NB4 (cell line): Measurements from ENCODE around the gene ASB8.

Source experiments
- DNase-seq: peaks from one replicate; pipeline ENCODE4 v3.0.0; 2010; ENCODE audit warnings: low read depth
- H3K4me3 ChIP-seq: one replicate; pipeline ENCODE4 v1.5.1; 2011; ENCODE audit warnings: mild to moderate bottlenecking, low read depth, low read length, moderate library complexity
- MAX ChIP-seq: IDR thresholded peaks from 2 replicates; pipeline ENCODE4 v1.6.1; 2011; ENCODE audit warnings: low read depth, low read length
- MYC ChIP-seq: IDR thresholded peaks from 2 replicates; pipeline ENCODE4 v1.6.1; 2011; ENCODE audit warnings: low read depth, low read length
- POLR2A ChIP-seq: IDR thresholded peaks from 2 replicates; pipeline ENCODE4 v1.6.1; 2011; ENCODE audit warnings: mild to moderate bottlenecking; ENCODE audit not compliant: insufficient read length; ENCODE audit errors: extremely low read depth
- TF ChIP-seq, protein P1 (sequence below): IDR thresholded peaks from one replicate; pipeline ENCODE4 v1.5.1; 2012; ENCODE audit warnings: low read depth, low read length

Gene ASB8

GRCh38 chr12:48165089-48165981 is 8.0 kb upstream of the ASB8 start:
- DNase-seq: peak; percentile 77

DNA sequence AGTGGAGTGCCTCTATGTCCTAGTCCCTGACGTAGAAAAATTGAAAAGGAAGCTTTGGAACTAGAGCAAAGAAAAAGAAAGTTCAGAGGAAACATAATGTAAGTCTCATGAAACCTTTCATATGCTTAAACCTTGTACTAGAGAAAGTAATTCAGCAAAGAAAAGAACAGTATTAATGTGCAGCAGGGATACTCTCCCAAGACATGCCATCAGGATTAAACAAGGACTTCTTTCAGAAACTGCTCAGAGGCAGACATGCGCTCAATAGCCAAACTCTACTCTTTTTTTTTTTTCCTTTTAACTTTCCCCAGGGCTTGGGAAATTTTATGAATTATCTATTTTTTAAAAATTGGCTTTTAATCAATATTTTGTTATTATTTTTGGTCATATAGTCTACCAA is 7.1 kb upstream of the ASB8 start:
- TF ChIP-seq, protein P1, sequence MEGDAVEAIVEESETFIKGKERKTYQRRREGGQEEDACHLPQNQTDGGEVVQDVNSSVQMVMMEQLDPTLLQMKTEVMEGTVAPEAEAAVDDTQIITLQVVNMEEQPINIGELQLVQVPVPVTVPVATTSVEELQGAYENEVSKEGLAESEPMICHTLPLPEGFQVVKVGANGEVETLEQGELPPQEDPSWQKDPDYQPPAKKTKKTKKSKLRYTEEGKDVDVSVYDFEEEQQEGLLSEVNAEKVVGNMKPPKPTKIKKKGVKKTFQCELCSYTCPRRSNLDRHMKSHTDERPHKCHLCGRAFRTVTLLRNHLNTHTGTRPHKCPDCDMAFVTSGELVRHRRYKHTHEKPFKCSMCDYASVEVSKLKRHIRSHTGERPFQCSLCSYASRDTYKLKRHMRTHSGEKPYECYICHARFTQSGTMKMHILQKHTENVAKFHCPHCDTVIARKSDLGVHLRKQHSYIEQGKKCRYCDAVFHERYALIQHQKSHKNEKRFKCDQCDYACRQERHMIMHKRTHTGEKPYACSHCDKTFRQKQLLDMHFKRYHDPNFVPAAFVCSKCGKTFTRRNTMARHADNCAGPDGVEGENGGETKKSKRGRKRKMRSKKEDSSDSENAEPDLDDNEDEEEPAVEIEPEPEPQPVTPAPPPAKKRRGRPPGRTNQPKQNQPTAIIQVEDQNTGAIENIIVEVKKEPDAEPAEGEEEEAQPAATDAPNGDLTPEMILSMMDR: no peak
- TF ChIP-seq MAX (no peak), MYC (no peak), POLR2A (no peak)
- H3K4me3 ChIP-seq: no peak overlapping the region
- no peak for DNase-seq

More at GRCh38 chr12:48165089-48165981, 8.0 kb upstream of the ASB8 start:
- TF ChIP-seq, protein P1: peak; percentile 96
- no peak for TF ChIP-seq MAX
- no peak overlapping the region for H3K4me3 ChIP-seq

DNA sequence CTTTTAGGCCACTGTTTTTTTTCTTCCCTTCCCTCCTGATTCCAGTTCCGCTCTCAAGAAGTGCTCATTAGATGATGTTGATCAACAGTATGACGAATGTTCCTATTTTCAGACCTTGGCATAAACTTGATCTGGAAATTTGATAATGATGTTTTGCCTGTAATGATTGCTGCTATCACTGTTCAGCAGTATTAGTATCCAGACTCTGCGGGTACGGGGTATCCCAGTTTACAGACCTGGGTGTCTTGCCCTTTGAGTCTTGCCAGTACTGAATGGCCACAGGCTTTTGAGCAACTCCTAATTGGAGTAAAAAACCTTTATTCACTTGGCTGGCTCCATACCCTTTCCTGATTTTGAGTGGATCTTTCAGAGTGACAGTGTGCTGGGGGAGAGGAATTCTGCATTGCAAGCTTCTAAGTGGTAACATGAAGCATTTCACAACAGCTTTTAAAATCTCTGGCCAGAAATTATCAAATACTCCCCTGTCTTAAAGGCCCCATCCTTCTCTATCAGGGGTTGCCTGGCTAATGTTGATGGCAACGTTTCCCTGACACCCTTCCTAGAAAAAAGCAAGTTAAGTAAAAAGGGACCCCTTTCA is 5.9 kb upstream of the ASB8 start:
- H3K4me3 ChIP-seq: no peak overlapping the region
- no peak for DNase-seq
- TF ChIP-seq, protein P1: no peak
- TF ChIP-seq MYC (no peak), POLR2A (no peak), MAX (no peak)

- no peak overlapping the region for H3K4me3 ChIP-seq
These were observed 3.5 kb upstream of the ASB8 start for GRCh38 chr12:48160807-48161206.

DNA sequence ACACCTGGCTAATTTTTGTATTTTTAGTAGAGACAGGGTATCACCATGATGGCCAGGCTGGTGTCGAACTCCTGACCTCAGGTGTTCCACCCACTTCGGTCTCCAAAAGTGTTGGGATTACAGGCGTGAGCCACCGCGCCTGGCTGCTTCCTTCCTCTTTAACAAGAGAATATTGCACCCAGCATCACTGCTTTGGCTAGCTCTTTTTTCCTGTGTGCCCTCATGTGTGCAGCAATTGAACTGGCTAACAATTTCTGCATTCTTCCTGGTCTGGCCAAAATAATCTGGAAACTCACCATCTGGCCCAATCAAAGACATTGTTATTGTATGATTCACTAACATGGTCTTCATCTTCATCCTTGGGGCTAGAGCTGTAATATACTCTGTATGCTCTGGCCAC is 2.7 kb upstream of the ASB8 start:
- no peak overlapping the region for H3K4me3 ChIP-seq
- TF ChIP-seq, protein P1: no peak
- TF ChIP-seq POLR2A: no peak
- no peak for TF ChIP-seq MAX
- no peak for TF ChIP-seq MYC
- DNase-seq: no peak

More at GRCh38 chr12:48160807-48161206, 3.5 kb upstream of the ASB8 start:
- TF ChIP-seq POLR2A: no peak
- TF ChIP-seq, protein P1: no peak
- TF ChIP-seq MAX: no peak
- TF ChIP-seq MYC: no peak
- DNase-seq: peak; percentile 40
